Measurements from ENCODE around the gene CRIP3.

DNA sequence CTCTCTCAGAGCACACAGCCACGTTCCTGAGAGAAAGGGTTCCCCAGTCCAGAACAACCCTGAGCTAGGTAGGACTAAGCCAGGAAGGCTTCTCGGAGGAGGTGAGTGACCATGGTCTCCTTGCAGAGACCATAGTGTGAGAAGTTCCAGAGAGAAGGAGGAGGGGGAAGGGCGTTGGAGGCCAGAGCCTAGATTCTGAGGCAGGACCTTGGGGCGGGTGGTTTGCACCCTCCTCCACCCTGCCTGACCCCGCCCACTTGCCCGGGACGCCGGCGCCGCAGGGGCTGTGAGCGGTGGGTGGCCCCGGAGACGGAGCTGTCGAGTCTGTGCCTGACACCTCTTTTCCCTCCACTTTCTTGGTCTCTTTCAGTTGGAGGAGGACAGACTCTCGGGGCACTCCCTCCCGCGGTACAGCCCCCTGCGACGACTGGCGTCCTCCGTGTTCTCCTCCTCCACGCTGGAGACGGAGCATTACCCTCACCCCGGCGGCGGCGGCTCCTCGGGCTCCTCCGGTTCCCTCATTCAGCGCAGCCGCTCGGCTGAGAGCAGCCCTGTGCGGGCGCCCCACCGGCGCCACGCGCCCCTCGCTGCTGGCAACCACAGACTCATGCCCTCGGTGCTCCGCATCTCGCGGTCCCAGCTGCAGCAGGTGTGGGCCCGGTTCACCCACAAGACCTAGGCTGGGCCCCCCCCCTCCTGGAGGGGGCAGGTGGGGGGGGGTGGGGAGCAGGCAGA lies 39.2 kb downstream of the CRIP3 start:
- TF ChIP-seq SIN3A (IDR thresholded peaks at IDR 0.05; ENCODE audit: borderline replicate concordance, insufficient read depth, low read length) (no peak), POLR2AphosphoS5 (IDR thresholded peaks at IDR 0.05; ENCODE audit: low read depth, low read length) (no peak), REST (IDR thresholded peaks at IDR 0.05; ENCODE audit: insufficient read depth in 1 of 2, low read depth in 2 of 2, low read length in 2 of 2) (no peak), TAF1 (IDR thresholded peaks at IDR 0.05; ENCODE audit: borderline replicate concordance, insufficient read depth, low read length) (no peak)
